Measurements from ENCODE around the gene MORN1. TPM values are rescaled to one million over a fixed set of nuclear protein-coding genes. Genes with fewer than 3 reads are reported as not detected.
A peak's percentile ranks its signal among the peaks of the same experiment; 100 is the strongest.

Gene MORN1
- total RNA-seq, 1 donor from 2014 or later = 24.4 TPM

- H3K27ac Mint-ChIP-seq (ENCODE audit: unreplicated experiment) = no peak overlapping the region
- no peaks in the 10 kb centered on the region for H3K9me3 Mint-ChIP-seq
- no peak for DNase-seq (ENCODE audit: low read depth, low spot score)
- peaks cover 18% of the 10 kb centered on the region for H3K4me1 Mint-ChIP-seq
- no peaks in the 10 kb centered on the region for H3K27me3 Mint-ChIP-seq (ENCODE audit: low read depth)
- H3K4me3 Mint-ChIP-seq = peak overlapping the region; percentile 49
- peaks cover 7% of the 10 kb centered on the region for H3K36me3 Mint-ChIP-seq (ENCODE audit: low read depth)
- TF ChIP-seq CTCF (conservative IDR thresholded peaks at IDR 0.05) = no peak
These were observed 3.9 kb upstream of the MORN1 start for GRCh38 chr1:2395245-2395644.

- no peak for TF ChIP-seq CTCF (conservative IDR thresholded peaks at IDR 0.05)
- H3K27ac Mint-ChIP-seq (ENCODE audit: unreplicated experiment) = peak overlapping the region; percentile 43
- peaks cover 7% of the 10 kb centered on the region for H3K36me3 Mint-ChIP-seq (ENCODE audit: low read depth)
- H3K4me1 Mint-ChIP-seq = peaks cover 18% of the 10 kb centered on the region
- H3K27me3 Mint-ChIP-seq (ENCODE audit: low read depth) = no peaks in the 10 kb centered on the region
- no peak for DNase-seq (ENCODE audit: low read depth, low spot score)
- peak overlapping the region; percentile 49 for H3K4me3 Mint-ChIP-seq
- no peaks in the 10 kb centered on the region for H3K9me3 Mint-ChIP-seq
These were observed 3.4 kb upstream of the MORN1 start for GRCh38 chr1:2394761-2395160.

GRCh38 chr1:2394220-2394619 is 2.9 kb upstream of the MORN1 start:
- Mint-ChIP-seq H3K9me3 (no peaks in the 10 kb centered on the region), H3K4me1 (peaks cover 18% of the 10 kb centered on the region), H3K27me3 (ENCODE audit: low read depth) (no peaks in the 10 kb centered on the region), H3K27ac (ENCODE audit: unreplicated experiment) (peak overlapping the region; percentile 43), H3K4me3 (peak overlapping the region; percentile 41), H3K36me3 (ENCODE audit: low read depth) (peaks cover 5% of the 10 kb centered on the region)
- no peak for TF ChIP-seq CTCF (conservative IDR thresholded peaks at IDR 0.05)
- no peak for DNase-seq (ENCODE audit: low read depth, low spot score)

GRCh38 chr1:2393471-2393877 is 2.1 kb upstream of the MORN1 start:
- Mint-ChIP-seq H3K27me3 (ENCODE audit: low read depth) (no peaks in the 10 kb centered on the region), H3K4me1 (peaks cover 18% of the 10 kb centered on the region), H3K36me3 (ENCODE audit: low read depth) (peaks cover 2% of the 10 kb centered on the region), H3K27ac (ENCODE audit: unreplicated experiment) (no peak overlapping the region), H3K4me3 (peak overlapping the region; percentile 92), H3K9me3 (no peaks in the 10 kb centered on the region)
- no peak for TF ChIP-seq CTCF (conservative IDR thresholded peaks at IDR 0.05)
- DNase-seq (ENCODE audit: low read depth, low spot score) = no peak

GRCh38 chr1:2392686-2393085 is 1.3 kb upstream of the MORN1 start:
- DNase-seq (ENCODE audit: low read depth, low spot score) = no peak
- no peak for TF ChIP-seq CTCF (conservative IDR thresholded peaks at IDR 0.05)
- H3K9me3 Mint-ChIP-seq = no peaks in the 10 kb centered on the region
- H3K36me3 Mint-ChIP-seq (ENCODE audit: low read depth) = peaks cover 2% of the 10 kb centered on the region
- peak overlapping the region; percentile 92 for H3K4me3 Mint-ChIP-seq
- peaks cover 18% of the 10 kb centered on the region for H3K4me1 Mint-ChIP-seq
- no peaks in the 10 kb centered on the region for H3K27me3 Mint-ChIP-seq (ENCODE audit: low read depth)
- peak overlapping the region; percentile 24 for H3K27ac Mint-ChIP-seq (ENCODE audit: unreplicated experiment)
